Prostate gland (tissue), 2 donors: Measurements from ENCODE around the gene CRYBB3. TPM values are rescaled to one million over a fixed set of nuclear protein-coding genes. Genes with fewer than 3 reads are reported as not detected.

Experiments used
- DNase-seq: peaks from one replicate; pipeline ENCODE4 v3.0.0-alpha.2; 2019; ENCODE audit warnings: low spot score
- H3K27ac ChIP-seq, 2 donors: fragments of 200-600 bp; sonication (generic); 2 replicates each; pipeline ENCODE4 v1.5.1; 2017 to 2019
- H3K27me3 ChIP-seq: fragments of 200-600 bp; sonication (generic); replicated peaks from 2 replicates; pipeline ENCODE4 v1.5.1; 2019; ENCODE audit not compliant: insufficient read depth
- H3K36me3 ChIP-seq, 2 donors: fragments of 200-600 bp; sonication (generic); 1 replicate in 1 of 2; 2 replicates in 1 of 2; pipeline versions ENCODE4 v1.5.1 to v1.8.1; 2017 to 2019
- H3K4me1 ChIP-seq: fragments of 200-600 bp; sonication (generic); replicated peaks from 2 replicates; pipeline ENCODE4 v1.5.1; 2019
- H3K4me3 ChIP-seq, 2 donors: fragments of 200-600 bp; sonication (generic); 2 replicates each; pipeline ENCODE4 v1.5.1; 2017 to 2019
- H3K9me3 ChIP-seq: fragments of 200-600 bp; sonication (generic); 2 replicates; pipeline ENCODE4 v1.5.1; 2017
- POLR2A ChIP-seq: fragments of 450-650 bp; IDR thresholded peaks from one replicate; pipeline ENCODE4 v1.6.1; 2016; ENCODE audit warnings: antibody characterized with exemption, mild to moderate bottlenecking
- POLR2AphosphoS5 ChIP-seq: sonication (generic); formaldehyde crosslinking; IDR thresholded peaks from one replicate; pipeline ENCODE4 v1.6.1; 2017; ENCODE audit warnings: antibody characterized with exemption
- WGBS: methylation state at CpG from one replicate; pipeline ENCODE4 v1.1.5; 2018; 5-methylcytosine and 5-hydroxymethylcytosine counted together
- intact Hi-C: fragments of 100-400 bp; cut with DNase I; formaldehyde crosslinking; loops from one replicate; pipeline ENCODE4 v1.14.2; 2022
- total RNA-seq, 2 donors: library from RNA; depleted of rRNA; stranded (reverse); fragments of >200 nt; gene quantifications; one replicate each; pipeline ENCODE4 v1.1.0, GENCODE V29; 2016
- TF ChIP-seq, protein P1 (sequence below), 4 experiments: fragments of 200-600 bp in 2 of 4; fragments of 450-650 bp in 2 of 4; sonication (generic) in 2 of 4; IDR thresholded peaks; 1 replicate in 3 of 4; 2 replicates in 1 of 4; pipeline ENCODE4 v1.5.1; 2016 to 2019; ENCODE audit warnings: antibody characterized with exemption in 4 of 4, mild to moderate bottlenecking in 2 of 4, moderate library complexity in 2 of 4

Gene CRYBB3
- total RNA-seq = under 1 TPM in 1 of 2 donors, not detected in 1; 0.36 TPM

DNA sequence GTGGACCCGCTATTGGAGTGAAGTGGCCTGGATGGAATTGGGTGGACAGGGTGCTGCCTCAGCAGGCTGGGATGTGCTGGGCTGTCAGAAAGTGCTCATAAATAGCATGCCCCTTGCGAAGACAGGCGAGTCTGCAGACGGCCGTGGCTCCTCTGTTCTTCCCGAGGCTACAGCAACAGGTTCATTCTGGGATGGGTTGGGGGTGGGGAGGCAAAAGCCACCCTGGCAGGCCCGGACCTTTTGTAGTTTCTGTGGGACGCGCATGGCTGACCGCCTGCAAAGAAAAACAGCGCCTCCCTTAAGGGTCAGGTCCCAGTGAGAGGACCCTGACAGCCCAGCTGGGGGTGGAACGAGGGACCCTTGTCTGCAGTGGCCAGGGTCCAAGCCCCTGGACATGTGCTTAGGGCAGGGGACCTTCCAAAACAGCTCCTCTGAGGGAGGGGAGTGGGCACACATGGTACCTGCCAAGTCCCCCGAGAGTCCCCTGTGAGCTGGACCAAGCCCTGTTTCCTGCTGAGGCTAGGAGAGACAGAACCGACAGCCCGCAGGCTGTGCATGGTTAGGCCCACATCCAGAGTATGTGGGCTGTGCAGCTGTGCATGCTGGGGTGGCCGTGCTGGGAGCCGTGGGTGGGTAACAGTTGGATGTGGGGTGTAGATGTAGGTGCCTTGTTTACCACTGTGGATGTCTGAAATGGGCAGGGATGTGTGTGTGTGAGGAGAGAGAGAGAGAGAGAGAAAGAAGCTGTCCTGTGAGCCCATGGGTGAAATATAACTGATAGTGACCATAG lies at the start of gene CRYBB3:
Gene CRYBB3, plus strand, starts transcription at position 128 of the 790 bp plus-strand sequence. CDS start 1,539 bp downstream, outside the sequence.
- Histone ChIP-seq H3K9me3 (no peaks in the 10 kb centered on the region), H3K27me3 (no peaks in the 10 kb centered on the region), H3K27ac (no peak within 1 kb of the TSS), H3K4me1 (no peaks in the 10 kb centered on the region), H3K36me3 (no peaks in the 10 kb centered on the region), H3K4me3 (no peak within 1 kb of the TSS)
- intact Hi-C loops = loop anchor here (5.0 kb wide), 1 partner anchor 572 kb away; no protein-coding TSS in a partner anchor
- DNase-seq = no peak
- TF ChIP-seq POLR2A = no peak
- TF ChIP-seq, protein P1, sequence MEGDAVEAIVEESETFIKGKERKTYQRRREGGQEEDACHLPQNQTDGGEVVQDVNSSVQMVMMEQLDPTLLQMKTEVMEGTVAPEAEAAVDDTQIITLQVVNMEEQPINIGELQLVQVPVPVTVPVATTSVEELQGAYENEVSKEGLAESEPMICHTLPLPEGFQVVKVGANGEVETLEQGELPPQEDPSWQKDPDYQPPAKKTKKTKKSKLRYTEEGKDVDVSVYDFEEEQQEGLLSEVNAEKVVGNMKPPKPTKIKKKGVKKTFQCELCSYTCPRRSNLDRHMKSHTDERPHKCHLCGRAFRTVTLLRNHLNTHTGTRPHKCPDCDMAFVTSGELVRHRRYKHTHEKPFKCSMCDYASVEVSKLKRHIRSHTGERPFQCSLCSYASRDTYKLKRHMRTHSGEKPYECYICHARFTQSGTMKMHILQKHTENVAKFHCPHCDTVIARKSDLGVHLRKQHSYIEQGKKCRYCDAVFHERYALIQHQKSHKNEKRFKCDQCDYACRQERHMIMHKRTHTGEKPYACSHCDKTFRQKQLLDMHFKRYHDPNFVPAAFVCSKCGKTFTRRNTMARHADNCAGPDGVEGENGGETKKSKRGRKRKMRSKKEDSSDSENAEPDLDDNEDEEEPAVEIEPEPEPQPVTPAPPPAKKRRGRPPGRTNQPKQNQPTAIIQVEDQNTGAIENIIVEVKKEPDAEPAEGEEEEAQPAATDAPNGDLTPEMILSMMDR (IDR thresholded peaks at IDR 0.05) = no peak
- no peak for TF ChIP-seq POLR2AphosphoS5
- WGBS = 68% methylated on average over 17 of the region's 17 CpGs

DNA sequence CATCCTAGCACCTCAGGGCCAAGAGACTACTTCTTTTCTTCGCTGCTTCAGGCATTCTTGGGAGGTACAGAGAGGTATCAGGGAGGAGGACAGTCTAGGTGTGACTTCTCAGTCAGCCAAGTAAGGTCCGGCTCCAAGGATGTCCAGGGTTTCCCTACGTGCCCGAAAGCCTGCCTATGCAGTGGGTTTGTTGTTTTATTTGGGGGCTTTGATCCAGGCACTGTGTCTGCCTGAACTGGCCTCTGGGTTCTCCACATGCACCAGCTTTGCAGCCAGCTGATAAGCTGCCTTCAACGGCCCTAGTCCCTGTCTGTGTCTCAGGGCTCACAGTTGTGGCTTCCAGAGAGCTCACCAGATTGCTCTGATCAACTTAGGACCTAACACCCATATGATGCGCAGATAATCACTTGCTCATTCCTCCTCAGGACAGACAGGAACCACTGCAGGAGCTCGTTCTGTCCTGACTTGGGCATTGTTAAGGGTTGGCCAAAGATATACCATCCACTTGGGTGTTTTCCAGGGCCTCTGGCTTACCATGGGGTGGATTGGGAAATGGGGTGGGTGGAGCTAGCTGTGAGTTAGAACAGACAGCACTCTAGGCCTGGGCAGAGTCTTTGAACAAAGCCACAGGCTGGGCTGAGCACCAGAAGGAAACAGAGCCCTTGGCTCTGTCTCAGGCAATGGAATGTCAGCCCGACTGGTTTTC lies 45.5 kb upstream of the CRYBB3 start:
- Histone ChIP-seq H3K27me3 (no peaks in the 10 kb centered on the region), H3K27ac (peak overlapping the region; percentile 55 to 76), H3K4me1 (peaks cover 14% of the 10 kb centered on the region), H3K9me3 (no peaks in the 10 kb centered on the region), H3K4me3 (no peak overlapping the region), H3K36me3 (no peaks in the 10 kb centered on the region)
- 35% methylated on average over 8 of the region's 8 CpGs for WGBS
- TF ChIP-seq POLR2AphosphoS5 (peak; percentile 94), POLR2A (peak; percentile 24)
- TF ChIP-seq, protein P1 (IDR thresholded peaks at IDR 0.05) = no peak
- DNase-seq = peak; percentile 98
- intact Hi-C loops = no loop called here

GRCh38 chr22:25154667-25154999 lies 45.0 kb upstream of the CRYBB3 start:
- H3K9me3 ChIP-seq = no peaks in the 10 kb centered on the region
- TF ChIP-seq POLR2A = no peak
- TF ChIP-seq POLR2AphosphoS5 = no peak
- TF ChIP-seq, protein P1 (IDR thresholded peaks at IDR 0.05) = no peak
- DNase-seq = no peak
- H3K4me3 ChIP-seq = no peak overlapping the region
- H3K27me3 ChIP-seq = no peaks in the 10 kb centered on the region
- peak overlapping the region; percentile 55 to 76 for H3K27ac ChIP-seq
- WGBS = 19% methylated on average over 2 of the region's 2 CpGs
- no peaks in the 10 kb centered on the region for H3K36me3 ChIP-seq
- intact Hi-C loops = no loop called here
- H3K4me1 ChIP-seq = peaks cover 14% of the 10 kb centered on the region

DNA sequence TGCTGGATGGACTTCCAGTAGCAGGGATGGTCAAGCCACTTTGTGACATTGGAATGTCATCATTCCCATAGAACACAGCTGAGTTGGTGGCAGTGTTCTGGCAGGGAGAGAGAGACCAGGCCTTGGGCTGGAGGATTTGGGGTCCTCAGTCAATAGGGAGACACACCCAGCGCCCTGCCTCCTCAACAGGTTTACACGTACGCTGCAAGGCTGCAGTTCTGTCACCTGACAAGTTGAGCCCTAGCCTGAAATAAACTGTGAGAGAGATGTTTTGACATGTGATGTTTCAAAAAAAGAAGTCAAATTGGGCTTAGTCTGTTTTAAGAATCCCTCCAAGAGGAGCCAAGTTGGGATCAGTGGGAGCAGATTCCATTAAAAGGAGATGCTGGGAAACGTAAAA lies 42.9 kb upstream of the CRYBB3 start:
- WGBS = 80% methylated on average over 4 of the region's 4 CpGs
- H3K27ac ChIP-seq = no peak overlapping the region

More for the DNA sequence above, 42.9 kb upstream of the CRYBB3 start:
- H3K4me3 ChIP-seq = no peak overlapping the region
- DNase-seq = no peak
- H3K27me3 ChIP-seq = no peaks in the 10 kb centered on the region
- no peak for TF ChIP-seq POLR2AphosphoS5
- no peak for TF ChIP-seq POLR2A
- TF ChIP-seq, protein P1 (IDR thresholded peaks at IDR 0.05) = no peak
- H3K36me3 ChIP-seq = no peaks in the 10 kb centered on the region
- peaks cover 14% of the 10 kb centered on the region for H3K4me1 ChIP-seq
- no peaks in the 10 kb centered on the region for H3K9me3 ChIP-seq
- intact Hi-C loops = no loop called here
